Activated CD4-positive, alpha-beta T cell treated with anti-CD3 and anti-CD28 coated beads for 1 hour (primary cell): ENCODE measurements around the gene HDAC10.
"Not testable (repeated sequence)": the region's sequence is repeated elsewhere in the genome, so short reads cannot be mapped to it uniquely, and the experiment has no call there.

Source experiments
- DNase-seq: peaks from one replicate; pipeline ENCODE4 v3.0.0-alpha.2; 2020

HDAC10 gene

GRCh38 chr22:50285568-50286229 is 34.6 kb upstream of the HDAC10 start:
- DNase-seq, result no peak

GRCh38 chr22:50284479-50284878 is 33.4 kb upstream of the HDAC10 start:
- DNase-seq, result no peak

- DNase-seq, result no peak
These were observed 32.8 kb upstream of the HDAC10 start for GRCh38 chr22:50283821-50284220.

GRCh38 chr22:50282361-50283155 is 31.5 kb upstream of the HDAC10 start:
- no peak for DNase-seq

- DNase-seq, result no peak
These were observed 30.9 kb upstream of the HDAC10 start for GRCh38 chr22:50281957-50282356.

- DNase-seq, result no peak
These were observed 30.3 kb upstream of the HDAC10 start for GRCh38 chr22:50281384-50281760.

GRCh38 chr22:50280708-50281383 is 29.8 kb upstream of the HDAC10 start:
- DNase-seq, result no peak

GRCh38 chr22:50280022-50280707 is 29.1 kb upstream of the HDAC10 start:
- DNase-seq, result no peak

- DNase-seq, result no peak
These were observed 28.0 kb upstream of the HDAC10 start for GRCh38 chr22:50278956-50279619.

GRCh38 chr22:50278461-50278860 is 27.4 kb upstream of the HDAC10 start:
- no peak for DNase-seq

GRCh38 chr22:50277761-50278160 is 26.7 kb upstream of the HDAC10 start:
- DNase-seq, result no peak

- DNase-seq, result no peak
These were observed 25.1 kb upstream of the HDAC10 start for GRCh38 chr22:50276143-50276542.

GRCh38 chr22:50275181-50276055 is 24.4 kb upstream of the HDAC10 start:
- DNase-seq, result no peak

- no peak for DNase-seq
These were observed 23.7 kb upstream of the HDAC10 start for GRCh38 chr22:50274771-50275170.

GRCh38 chr22:50274311-50274710 is 23.2 kb upstream of the HDAC10 start:
- no peak for DNase-seq

- DNase-seq, result not testable (repeated sequence)
These were observed 22.7 kb upstream of the HDAC10 start for GRCh38 chr22:50273781-50274180.

GRCh38 chr22:50273352-50273751 is 22.3 kb upstream of the HDAC10 start:
- DNase-seq, result not testable (repeated sequence)

- DNase-seq, result no peak
These were observed 21.2 kb upstream of the HDAC10 start for GRCh38 chr22:50272044-50272802.

- peak; percentile 30 for DNase-seq
These were observed 20.5 kb upstream of the HDAC10 start for GRCh38 chr22:50271519-50271970.

- DNase-seq, result peak; percentile 43
These were observed 19.8 kb upstream of the HDAC10 start for GRCh38 chr22:50270666-50271394.
